Stimulated activated CD4-positive, alpha-beta T cell treated with anti-CD3 and anti-CD28 coated beads, Interleukin-4, amount 100 ng/mL, for 24 hours (primary cell): ENCODE measurements around the gene WDR41.
"Not testable (repeated sequence)": the region's sequence is repeated elsewhere in the genome, so short reads cannot be mapped to it uniquely, and the experiment has no call there.

Experiments used
- DNase-seq: peaks from one replicate; pipeline ENCODE4 v3.0.0-alpha.2; 2020

Gene WDR41

GRCh38 chr5:77491783-77492652 lies at the start of gene WDR41:
WDR41 (minus strand) TSS chr5:77492316; CDS start chr5:77492220, 96 bp downstream.
- peak; percentile 87 for DNase-seq

- no peak for DNase-seq
These were observed 39.2 kb upstream of the WDR41 start for GRCh38 chr5:77531297-77531696.

DNA sequence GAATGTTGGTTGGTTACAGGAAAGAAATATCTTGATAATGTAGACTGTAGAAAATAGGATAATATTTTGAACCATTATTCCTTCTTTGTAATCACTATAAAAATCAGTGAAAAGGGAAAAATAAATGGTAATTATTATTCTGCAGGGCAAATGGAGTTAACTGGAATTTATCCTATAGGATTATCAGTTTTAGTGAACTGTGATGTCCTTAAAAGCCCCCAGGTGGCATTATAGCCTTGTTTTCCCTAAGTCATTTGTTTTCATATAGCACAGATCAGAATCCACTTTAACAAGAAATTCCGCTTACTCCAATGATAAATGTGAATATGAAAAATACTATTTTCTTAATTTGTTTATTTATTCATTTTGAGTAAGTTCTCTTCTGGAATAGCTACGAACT lies 26.2 kb upstream of the WDR41 start:
- DNase-seq: no peak

- DNase-seq: no peak
These were observed 22.3 kb upstream of the WDR41 start for GRCh38 chr5:77514457-77514856.

GRCh38 chr5:77513321-77513720 lies 21.2 kb upstream of the WDR41 start:
- DNase-seq: no peak

DNA sequence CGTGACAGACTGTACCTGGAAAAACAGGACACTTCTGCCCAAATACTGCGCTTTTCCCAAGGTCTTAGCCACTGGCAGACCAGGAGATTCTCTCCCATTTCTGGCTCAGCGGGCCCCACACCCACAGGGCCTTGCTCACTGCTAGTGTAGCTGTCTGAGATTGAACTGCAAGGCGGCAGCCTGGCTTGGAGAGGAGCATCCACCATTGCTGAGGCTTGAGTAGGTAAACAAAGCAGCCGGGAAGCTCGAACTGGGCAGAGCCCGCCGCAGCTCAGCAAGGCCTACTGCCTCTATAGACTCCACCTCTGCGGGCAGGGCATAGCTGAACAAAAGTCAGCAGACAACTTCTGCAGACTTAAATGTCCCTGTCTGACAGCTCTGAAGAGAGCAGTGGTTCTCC lies 9.0 kb upstream of the WDR41 start:
- not testable (repeated sequence) for DNase-seq

DNA sequence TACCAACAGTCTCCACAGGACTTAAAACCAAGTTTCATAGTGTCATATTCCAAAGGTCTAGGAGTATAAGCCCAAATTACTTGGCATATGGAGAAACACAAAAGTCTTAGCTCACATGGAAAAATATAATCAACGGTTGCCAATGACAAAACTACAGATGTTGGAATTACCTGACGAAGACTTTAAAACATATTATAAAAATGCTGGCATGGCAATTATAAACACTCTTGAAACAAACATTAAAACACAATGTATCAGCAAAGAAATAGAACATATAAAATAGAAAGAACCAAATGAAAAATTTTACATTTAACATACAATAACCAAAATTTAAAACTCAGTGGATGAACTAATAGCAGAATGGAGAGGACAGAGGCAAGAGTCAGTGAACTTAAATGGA lies 7.9 kb upstream of the WDR41 start:
- DNase-seq: no peak

GRCh38 chr5:77499441-77499840 lies 7.3 kb upstream of the WDR41 start:
- DNase-seq: no peak

DNA sequence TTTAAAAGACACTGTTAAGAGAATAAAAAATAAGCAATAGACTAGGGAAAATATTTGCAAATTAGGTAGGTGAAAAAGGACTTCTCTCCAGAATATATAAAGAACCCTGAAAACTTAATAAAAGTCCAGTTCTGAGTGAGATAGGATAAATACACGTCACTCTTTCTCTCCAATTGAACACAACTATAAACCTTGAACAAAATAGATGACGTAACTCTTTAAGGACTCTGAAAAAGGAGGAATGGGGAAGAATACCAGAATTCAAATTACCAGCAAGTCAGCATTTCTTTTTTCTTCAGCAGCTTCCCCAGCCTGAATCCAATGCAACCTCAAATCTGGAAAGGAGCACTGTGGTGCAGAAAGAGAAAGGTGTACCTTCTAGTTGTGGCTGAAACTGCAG lies 6.8 kb upstream of the WDR41 start:
- no peak for DNase-seq

DNA sequence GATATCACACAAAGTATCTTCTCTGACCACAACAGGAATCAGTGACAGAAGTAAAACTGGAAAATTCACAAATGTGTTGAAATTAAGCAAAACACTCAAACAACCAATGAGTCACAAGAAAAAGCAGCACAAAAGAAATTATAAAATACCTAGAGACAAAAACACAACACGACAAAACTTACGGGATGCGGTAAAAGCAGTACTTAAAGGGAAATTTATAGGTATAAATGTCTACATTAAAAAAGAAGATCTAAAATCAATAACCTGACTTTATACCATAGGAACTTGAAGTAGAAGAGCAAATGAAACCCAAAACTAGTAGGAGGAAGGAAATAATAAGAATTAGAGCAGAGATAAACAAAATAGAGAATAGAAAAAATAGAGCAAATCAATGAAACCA lies 2.8 kb upstream of the WDR41 start:
- DNase-seq: no peak

GRCh38 chr5:77492653-77493000 lies 511 bp upstream of the WDR41 start:
- DNase-seq: no peak

DNA sequence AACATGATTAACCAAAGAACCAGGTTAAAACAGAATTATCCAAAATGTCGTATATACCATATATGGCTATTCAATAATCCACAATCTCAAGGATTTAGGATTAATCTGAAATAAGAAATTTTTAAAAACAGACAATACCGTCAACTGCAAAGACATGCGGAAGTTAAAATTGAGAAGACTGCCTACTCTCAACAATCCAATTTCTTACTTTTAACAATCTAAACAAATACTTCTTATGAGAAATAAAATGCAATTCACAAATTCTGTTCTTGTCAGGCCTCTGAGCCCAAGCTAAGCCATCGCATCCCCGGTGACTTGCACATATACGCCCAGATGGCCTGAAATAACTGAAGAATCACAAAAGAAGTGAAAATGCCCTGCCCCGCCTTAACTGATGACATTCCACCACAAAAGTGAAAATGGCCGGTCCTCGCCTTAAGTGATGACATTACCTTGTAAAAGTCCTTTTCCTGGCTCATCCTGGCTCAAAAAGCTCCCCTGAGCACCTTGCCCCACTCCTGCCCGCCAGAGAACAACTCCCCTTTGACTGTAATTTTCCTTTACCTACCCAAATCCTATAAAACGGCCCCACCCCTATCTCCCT lies 1.3 kb downstream of the WDR41 start:
- DNase-seq: not testable (repeated sequence)

GRCh38 chr5:77486344-77486962 lies 5.7 kb downstream of the WDR41 start:
- no peak for DNase-seq

DNA sequence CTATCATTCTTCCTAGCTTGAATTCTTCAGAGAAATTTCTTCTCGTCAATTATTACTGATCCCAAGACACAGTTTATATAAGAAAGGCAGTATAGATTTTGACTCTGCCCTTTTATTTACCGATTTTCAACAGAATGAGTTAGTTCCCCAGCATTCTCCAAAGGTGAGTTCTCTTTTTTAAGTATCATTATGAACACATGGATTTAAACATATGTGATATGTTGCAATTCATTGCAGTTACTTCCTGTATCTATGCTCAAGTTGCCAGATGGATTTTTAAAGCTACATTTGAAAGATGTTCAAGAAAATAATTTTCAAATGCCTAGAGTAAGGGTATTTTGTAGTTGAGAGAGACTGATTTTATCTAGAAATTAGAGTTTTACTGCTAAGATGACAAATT lies 8.4 kb downstream of the WDR41 start:
- no peak for DNase-seq

GRCh38 chr5:77475041-77475440 lies 17.1 kb downstream of the WDR41 start:
- DNase-seq: not testable (repeated sequence)

DNA sequence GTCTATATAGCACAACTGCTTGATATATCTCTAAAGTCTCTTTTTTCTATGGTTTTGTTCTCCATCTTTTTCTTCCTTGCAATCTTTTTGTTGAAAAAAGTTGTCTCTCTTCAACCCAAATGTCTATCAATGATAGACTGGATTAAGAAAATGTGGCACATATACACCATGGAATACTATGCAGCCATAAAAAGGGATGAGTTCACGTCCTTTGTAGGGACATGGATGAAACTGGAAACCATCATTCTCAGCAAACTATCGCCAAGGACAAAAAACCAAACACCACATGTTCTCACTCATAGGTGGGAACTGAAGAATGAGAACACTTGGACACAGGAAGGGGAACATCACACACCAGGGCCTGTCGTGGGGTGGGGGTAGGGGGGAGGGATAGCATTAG lies 23.2 kb downstream of the WDR41 start:
- not testable (repeated sequence) for DNase-seq

- no peak for DNase-seq
These were observed 28.2 kb downstream of the WDR41 start for GRCh38 chr5:77463905-77464304.

DNA sequence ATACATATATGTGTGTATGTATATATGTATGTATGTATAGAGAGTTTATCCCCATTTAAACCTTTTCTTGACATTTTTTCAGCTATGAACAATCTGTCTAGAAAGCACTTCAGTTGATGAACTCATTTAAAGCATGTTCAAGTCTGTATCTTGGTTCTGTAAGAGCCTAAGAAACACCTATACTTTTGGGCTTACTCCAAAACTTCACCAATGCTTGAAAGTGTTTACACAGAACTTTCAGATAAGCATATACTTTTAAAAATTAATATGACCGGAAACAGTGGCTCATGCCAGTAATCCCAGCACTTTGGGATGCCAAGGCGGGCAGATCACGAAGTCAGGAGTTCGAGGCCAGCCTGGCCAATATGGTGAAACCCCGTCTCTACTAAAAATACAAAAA lies 30.8 kb downstream of the WDR41 start:
- DNase-seq: no peak

- no peak for DNase-seq
These were observed 38.0 kb downstream of the WDR41 start for GRCh38 chr5:77454123-77454522.

GRCh38 chr5:77452351-77452750 lies 39.8 kb downstream of the WDR41 start:
- DNase-seq: no peak

GRCh38 chr5:77449981-77450380 lies 42.1 kb downstream of the WDR41 start:
- no peak for DNase-seq

GRCh38 chr5:77449277-77449676 lies 42.8 kb downstream of the WDR41 start:
- no peak for DNase-seq

GRCh38 chr5:77448831-77449230 lies 43.3 kb downstream of the WDR41 start:
- DNase-seq: no peak

DNA sequence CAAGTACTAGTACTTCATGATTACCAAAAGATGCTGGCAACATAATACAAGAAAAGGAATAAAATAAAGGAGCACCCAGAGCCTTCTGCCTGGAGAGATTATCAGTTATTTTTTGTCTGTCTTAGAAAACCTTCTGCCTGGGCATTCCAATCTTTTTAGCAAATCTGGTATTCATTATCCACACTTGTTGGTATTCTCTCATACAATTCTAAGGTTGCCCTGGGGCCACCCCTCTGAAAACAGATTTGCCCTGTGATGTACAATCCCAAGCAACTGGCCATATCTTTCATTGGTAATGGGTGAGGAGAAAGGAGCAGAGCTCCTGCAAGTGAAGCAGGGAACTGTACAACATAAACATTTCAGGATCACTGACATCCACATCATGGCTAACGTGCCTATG lies 47.8 kb downstream of the WDR41 start:
- no peak for DNase-seq
